ENCODE data around the gene RAB40C.
A peak's percentile ranks its signal among the peaks of the same experiment; 100 is the strongest.

RAB40C gene

DNA sequence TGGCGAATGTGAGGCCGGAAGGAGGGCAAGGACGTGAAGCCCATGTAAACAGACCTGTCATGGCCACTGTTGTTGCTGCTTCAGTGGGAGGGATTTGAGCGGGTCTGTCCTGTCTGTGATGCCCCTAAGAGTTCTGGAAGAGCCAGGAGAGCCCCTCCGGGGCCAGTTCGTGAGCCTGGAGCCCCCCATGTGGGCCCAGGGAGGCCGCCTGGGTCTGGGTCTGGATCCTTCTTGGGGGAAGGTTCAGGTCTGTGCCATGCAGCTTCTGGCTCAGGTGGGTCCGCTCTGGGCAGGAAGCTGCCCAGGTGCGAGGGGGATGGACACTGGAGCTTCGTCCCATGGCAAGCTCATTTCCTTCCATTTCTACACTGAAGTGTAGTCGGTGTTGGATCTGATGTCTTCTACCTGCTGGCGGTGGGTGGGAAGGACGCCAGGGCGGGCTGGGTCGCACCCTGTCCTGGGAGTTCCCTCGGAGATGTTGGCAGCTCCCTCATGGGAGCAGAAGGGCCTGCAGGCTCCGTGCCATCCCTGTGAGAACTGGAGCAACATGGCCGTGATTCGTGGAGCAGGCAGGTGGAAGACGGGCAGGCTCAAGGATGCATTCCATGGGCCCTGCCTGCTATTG is 29.7 kb downstream of the RAB40C start:
- peak; percentile 34 to 50 for DNase-seq

- no peak for DNase-seq
Measured at GRCh38 chr16:620700-621525, 31.0 kb downstream of the RAB40C start.

DNA sequence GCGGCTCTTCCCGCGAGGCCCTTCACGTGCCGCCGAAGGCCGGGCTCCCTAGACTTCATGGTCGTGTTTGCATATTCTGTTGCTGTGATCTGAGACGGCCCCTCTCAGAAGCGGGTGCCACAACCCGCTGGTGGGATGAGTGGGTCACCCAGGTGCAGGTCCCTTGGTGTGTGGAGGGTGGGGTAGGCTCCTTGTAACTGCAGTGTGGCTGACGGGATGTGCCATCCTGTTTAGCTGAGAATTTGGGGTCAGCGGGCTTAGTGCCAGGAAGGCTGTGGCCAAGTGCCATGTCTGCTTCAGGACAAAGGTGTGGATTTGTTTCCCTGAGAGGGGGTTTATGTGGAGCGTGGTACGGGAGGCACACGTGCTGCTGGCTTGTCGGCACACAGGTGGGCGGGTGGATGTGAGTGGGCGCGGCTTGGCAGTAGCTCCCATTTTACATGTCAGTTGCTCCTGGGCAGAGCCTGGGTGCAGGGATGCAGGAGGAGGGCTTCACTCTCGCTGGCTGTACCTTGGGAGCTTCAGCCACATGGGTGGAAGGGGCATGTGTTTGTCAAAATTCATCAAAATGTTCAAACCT is 31.8 kb downstream of the RAB40C start:
- DNase-seq: peak in 1 of 2 experiments; percentile 40

DNA sequence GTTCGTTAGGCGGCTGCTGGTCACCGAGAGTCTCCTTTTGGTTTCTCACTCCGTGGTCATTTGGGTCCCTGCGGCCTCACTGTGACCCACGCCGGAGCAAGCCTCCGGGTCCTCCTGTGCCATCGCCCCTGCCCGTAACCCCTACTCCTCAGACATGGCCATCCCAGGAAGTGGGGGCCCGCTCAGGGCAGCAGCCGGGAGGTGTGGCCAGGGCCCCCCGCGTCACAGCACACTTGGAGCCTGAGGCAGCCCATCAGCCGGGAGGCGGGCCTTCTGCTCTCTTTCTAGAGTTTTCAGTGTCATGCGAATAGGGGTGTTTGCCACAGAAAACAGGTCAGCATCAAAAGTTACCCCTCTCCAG is 33.0 kb downstream of the RAB40C start:
- DNase-seq: no peak

DNA sequence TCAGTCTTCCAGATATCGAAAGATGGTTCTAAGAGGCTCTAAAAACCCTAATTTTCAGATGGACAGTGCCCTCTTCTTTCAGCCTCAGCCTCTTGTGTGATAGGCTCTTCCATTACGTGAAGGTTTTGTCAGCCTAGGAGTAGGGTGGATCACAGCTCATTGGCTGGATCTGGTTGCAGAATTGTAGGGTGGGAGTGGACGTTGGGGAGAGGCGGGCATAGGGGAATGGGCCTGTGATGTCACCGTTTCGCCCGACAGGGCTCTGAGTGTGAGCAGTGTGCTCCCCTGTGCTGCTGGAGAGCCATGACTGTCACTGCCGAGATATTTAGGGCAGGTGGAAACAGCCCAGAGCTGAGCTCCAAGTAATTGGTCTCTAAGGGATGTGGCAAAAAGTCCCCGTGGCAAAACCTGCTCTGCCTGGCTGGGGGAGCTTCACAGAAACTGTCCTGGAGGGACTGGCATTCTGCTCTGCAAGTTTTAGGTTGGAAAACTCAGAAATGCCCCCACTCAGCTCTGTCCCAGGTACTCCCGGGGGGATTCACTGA is 34.7 kb downstream of the RAB40C start:
- DNase-seq: no peak

- DNase-seq: no peak
Measured at GRCh38 chr16:625117-625976, 35.5 kb downstream of the RAB40C start.

- DNase-seq: no peak
Measured at GRCh38 chr16:625977-626765, 36.3 kb downstream of the RAB40C start.

- no peak for DNase-seq
Measured at GRCh38 chr16:626787-627453, 37.1 kb downstream of the RAB40C start.

DNA sequence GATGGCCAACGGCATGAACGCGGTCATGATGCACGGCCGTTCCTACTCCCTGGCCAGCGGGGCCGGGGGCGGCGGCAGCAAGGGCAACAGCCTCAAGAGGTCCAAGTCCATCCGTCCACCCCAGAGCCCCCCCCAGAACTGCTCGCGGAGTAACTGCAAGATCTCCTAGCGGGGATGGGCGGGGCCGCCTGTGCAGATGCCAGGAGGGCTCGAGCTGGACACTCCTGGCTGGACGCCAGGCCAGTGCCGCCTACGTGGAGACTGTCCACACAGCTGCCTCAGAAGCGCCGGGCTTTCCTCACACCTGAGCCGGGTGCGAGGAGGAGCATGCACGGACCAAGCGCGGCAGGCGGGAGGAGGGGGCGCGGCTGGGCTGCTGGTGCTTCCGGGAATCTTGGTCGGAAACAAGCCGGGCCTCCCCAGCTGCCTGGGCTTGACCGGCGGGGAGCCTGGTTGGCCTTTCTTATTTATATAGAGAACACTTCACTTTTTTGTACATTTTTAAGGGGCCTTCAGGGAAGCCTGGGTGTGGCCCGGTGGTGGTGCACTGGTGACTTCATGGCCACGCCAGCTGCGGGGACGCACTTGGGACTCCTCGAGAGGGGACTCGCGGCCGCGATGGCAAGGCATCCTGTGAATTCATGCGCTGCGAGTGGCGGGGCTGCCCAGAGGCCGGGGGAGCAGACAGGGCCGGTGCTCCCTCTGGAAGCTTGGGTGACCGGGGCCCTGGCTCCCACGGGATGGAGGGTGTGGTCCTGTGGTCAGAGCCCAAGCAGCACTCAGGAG is 37.8 kb downstream of the RAB40C start:
- no peak for DNase-seq

DNA sequence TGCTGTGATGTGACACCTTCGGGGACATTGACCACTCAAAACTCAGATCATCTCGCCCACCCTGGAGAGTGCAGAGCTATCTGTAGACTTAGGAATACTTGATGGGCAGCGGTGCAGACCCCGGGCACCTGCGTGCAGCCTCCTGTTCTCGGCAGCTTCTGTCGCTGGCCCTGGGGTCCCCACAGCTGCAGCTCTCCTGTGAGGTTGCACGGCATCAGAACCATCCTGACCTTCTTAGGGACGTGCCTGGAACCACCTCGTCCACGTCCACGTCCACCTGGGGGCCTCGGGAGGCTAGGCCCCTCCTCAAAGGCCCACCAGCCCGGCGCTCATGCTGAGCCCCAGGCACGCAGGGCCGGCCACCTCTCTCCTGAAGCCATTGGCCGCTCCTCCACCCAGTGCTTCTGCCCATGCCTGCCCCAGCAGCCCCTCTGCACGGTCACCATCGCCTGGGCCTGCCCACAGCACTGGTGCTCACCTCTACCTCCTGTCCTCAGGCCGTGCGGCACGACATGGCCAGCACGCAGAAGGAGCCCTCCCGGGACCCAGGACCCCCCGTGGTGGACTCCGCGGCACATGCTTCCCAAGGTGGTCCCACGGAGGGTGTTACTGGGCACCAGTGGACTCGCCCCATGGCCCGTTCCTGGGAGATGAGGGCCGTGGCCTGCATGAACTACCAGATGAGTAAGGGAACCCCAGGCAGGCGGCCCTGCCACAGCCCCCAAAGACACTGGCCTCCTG is 38.6 kb downstream of the RAB40C start:
- DNase-seq: no peak

DNA sequence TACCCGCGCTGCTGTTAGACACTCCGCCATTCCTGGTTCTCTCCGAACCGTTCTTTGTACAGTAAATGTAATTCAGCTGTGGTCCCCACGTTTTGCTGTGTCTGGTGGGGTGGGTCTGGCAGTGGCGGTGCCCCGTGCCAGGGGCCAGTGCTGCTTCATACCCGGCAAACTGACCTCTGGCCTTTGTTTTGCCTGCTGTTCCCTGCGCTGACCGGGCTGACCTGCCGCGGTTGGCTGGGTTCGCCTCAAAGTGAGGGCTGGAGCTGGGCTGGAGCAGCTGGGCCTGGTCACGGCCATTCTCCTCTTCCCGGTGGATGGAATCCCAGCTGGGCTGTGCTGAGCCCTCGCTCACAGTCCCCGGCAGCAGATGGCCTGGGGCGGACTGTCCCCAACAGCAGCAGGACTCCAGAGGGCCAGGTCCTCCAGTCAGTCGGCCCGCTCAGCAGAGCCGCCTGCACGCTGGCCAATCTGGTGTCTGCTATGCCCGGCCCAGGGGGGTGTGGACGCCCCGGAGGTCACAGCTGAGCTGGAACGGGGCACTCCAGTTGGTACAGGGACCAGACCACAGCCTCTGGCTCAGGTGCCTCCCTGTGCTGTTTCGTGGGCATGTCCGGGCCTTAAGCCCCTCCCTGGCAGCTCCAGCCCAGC is 39.4 kb downstream of the RAB40C start:
- DNase-seq: no peak

- DNase-seq: no peak
Measured at GRCh38 chr16:629833-630248, 40.0 kb downstream of the RAB40C start.

GRCh38 chr16:630249-630814 is 40.5 kb downstream of the RAB40C start:
- no peak for DNase-seq

DNA sequence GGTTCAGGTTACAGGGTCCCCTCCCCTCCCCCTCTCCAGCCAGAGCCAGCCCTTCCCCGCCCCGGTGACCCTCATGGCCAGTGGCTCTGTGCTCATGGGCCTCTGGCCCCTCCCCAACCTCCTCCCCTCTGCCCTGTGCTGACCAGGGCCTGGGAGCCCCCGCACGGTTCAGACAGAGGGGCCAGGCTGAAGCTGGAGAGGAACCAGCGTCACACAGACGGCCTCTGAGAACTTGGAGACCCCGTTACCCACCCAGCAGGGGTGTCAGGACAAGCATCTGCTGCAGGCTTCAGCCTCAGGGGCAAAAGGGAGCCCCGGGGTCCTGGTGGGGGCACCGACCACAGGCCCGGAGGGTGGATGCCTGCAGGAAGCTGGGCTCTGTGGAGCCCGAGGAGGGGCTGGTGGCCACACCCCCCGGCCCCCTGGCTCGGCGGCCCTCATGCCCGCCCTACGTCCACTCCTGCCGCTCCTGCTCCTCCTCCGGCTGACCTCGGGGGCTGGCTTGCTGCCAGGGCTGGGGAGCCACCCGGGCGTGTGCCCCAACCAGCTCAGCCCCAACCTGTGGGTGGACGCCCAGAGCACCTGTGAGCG is 41.0 kb downstream of the RAB40C start, which contains the start of gene WFIKKN1:
WFIKKN1 (plus strand) TSS at position 171 of the 591 bp plus-strand sequence; CDS start at position 440, 269 bp downstream.
- DNase-seq: no peak

DNA sequence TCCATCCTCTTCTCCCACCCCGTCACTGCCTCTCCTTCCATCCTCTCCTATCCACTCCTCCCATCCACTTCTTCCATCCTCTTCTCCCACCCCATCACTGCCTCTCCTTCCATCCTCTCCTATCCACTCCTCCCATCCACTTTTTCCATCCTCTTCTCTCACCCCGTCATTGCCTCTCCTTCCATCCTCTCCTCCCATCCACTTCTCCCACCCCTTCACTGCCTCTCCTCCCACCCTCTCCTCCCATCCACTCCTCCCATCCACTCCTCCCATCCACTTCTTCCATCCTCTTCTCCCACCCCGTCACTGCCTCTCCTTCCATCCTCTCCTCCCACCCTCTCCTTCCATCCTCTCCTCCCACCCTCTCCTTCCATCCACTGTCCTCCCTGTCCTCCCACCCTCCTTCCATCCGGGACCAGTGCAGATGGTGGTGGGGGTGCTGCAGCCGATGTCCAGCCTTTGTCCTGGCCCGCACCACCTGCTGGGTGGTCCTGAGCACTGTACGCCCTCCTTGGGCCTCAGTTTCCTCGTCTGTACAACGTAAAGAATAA is 42.0 kb downstream of the RAB40C start:
- DNase-seq: no peak

GRCh38 chr16:632486-633335 is 42.8 kb downstream of the RAB40C start:
- DNase-seq: no peak
